H1 (cell line): Measurements from ENCODE around the gene CCDC198. TPM values are rescaled to one million over a fixed set of nuclear protein-coding genes. Genes with fewer than 3 reads are reported as not detected.

Experiments
- CTCF ChIA-PET: fragments of 300-600 bp; sonication (Branson Sonifier 250); formaldehyde crosslinking; loops from one replicate; lab custom pipeline; 2021; ENCODE audit not compliant: partially characterized antibody; lab: Charles Lee
- POLR2A ChIA-PET: fragments of 300-600 bp; sonication (Branson Sonifier 250); formaldehyde crosslinking; loops from one replicate; lab custom pipeline; 2021; ENCODE audit warnings: inconsistent platforms; ENCODE audit not compliant: partially characterized antibody; lab: Charles Lee
- DNase-seq, 2 experiments: peaks; one replicate each; pipeline versions ENCODE4 v3.0.0 to v3.0.0-alpha.2; 2010 to 2022; ENCODE audit warnings: low spot score in 2 of 2, low read depth in 1 of 2, mixed read lengths in 1 of 2
- FAIRE-seq: peaks from 2 replicates; lab custom pipeline; 2011; peaks lifted over from hg19 to GRCh38; lab: Jason Lieb, UNC
- H2AFZ ChIP-seq: 2 replicates; pipeline ENCODE4 v1.8.1; 2012; ENCODE audit warnings: low read length, inconsistent platforms
- H2AK5ac ChIP-seq: 2 replicates; pipeline ENCODE4 v1.6.1; 2013; ENCODE audit warnings: low read depth, low read length
- H2BK120ac ChIP-seq: replicated peaks from 2 replicates; pipeline ENCODE3; 2013; ENCODE audit warnings: low read depth, low read length, inconsistent platforms
- H2BK12ac ChIP-seq: 2 replicates; pipeline ENCODE4 v1.6.1; 2013; ENCODE audit warnings: low read depth, low read length
- H2BK15ac ChIP-seq: 2 replicates; pipeline ENCODE4 v1.6.1; 2013; ENCODE audit warnings: low read length
- H2BK20ac ChIP-seq: 2 replicates; pipeline ENCODE4 v1.6.1; 2013; ENCODE audit warnings: low read length
- H2BK5ac ChIP-seq: 2 replicates; pipeline ENCODE4 v1.6.1; 2013; ENCODE audit warnings: low read depth, low read length
- H3K14ac ChIP-seq: 2 replicates; pipeline ENCODE4 v1.6.1; 2013; ENCODE audit warnings: inconsistent platforms; ENCODE audit not compliant: insufficient read length
- H3K18ac ChIP-seq: 2 replicates; pipeline ENCODE4 v1.6.1; 2013; ENCODE audit warnings: low read length; ENCODE audit errors: extremely low read depth
- H3K23ac ChIP-seq: 2 replicates; pipeline ENCODE4 v1.6.1; 2013; ENCODE audit warnings: inconsistent platforms; ENCODE audit not compliant: insufficient read length
- H3K23me2 ChIP-seq: 2 replicates; pipeline ENCODE4 v1.6.1; 2013; ENCODE audit warnings: low read depth, low read length
- H3K27ac ChIP-seq: 2 replicates; pipeline ENCODE4 v1.6.1; 2011; ENCODE audit warnings: low read depth, low read length, inconsistent platforms
- H3K27me3 ChIP-seq, 4 experiments: replicated peaks in 1 of 4; 1 replicate in 1 of 4; 2 replicates in 3 of 4; pipeline versions ENCODE4 v1.6.1 to v1.8.1; 2011 to 2013; ENCODE audit warnings: low read length in 3 of 4, mild to moderate bottlenecking in 3 of 4, inconsistent platforms in 2 of 4, mixed read lengths in 2 of 4, moderate library complexity in 1 of 4; ENCODE audit not compliant: control insufficient read depth in 3 of 4, insufficient read depth in 3 of 4; ENCODE audit errors: extremely low read depth in 1 of 4
- H3K36me3 ChIP-seq, 4 experiments: 2 replicates each; pipeline versions ENCODE4 v1.6.1 to v1.8.1; 2011 to 2013; ENCODE audit warnings: mild to moderate bottlenecking in 4 of 4, low read length in 3 of 4, moderate library complexity in 2 of 4, control low read depth in 1 of 4, inconsistent platforms in 1 of 4; ENCODE audit not compliant: insufficient read depth in 4 of 4, control insufficient read depth in 2 of 4
- H3K4ac ChIP-seq: replicated peaks from 2 replicates; pipeline ENCODE3; 2013; ENCODE audit warnings: low read length, low read depth, mixed read lengths, inconsistent platforms; ENCODE audit not compliant: insufficient read length
- H3K4me1 ChIP-seq, 4 experiments: replicated peaks in 1 of 4; 1 replicate in 1 of 4; 2 replicates in 3 of 4; pipeline versions ENCODE4 v1.6.1 to v1.8.1; 2011 to 2013; ENCODE audit warnings: low read length in 3 of 4, inconsistent platforms in 2 of 4, mixed read lengths in 1 of 4; ENCODE audit not compliant: insufficient read depth in 4 of 4, control insufficient read depth in 3 of 4
- H3K4me2 ChIP-seq, 2 experiments: 2 replicates each; pipeline versions ENCODE4 v1.6.1 to v1.8.1; 2011 to 2013; ENCODE audit warnings: low read depth in 2 of 2, low read length in 2 of 2, control low read depth in 1 of 2, inconsistent platforms in 1 of 2, mild to moderate bottlenecking in 1 of 2; ENCODE audit not compliant: insufficient read depth in 1 of 2
- H3K4me3 ChIP-seq, 4 experiments: fragments of 200-600, 300-600 bp in 1 of 4; sonication (generic), shearing (Covaris generic), sonication (Bioruptor Twin) in 1 of 4; 2 replicates each; pipeline versions ENCODE4 v1.5.1 to v1.8.1; 2011 to 2016; ENCODE audit warnings: low read length in 4 of 4, low read depth in 3 of 4, control low read depth in 2 of 4, inconsistent platforms in 2 of 4, mild to moderate bottlenecking in 2 of 4, mixed read lengths in 1 of 4, moderate library complexity in 1 of 4; ENCODE audit not compliant: insufficient read depth in 2 of 4; ENCODE audit errors: extremely low read depth in 1 of 4
- H3K56ac ChIP-seq: replicated peaks from 2 replicates; pipeline ENCODE3; 2013; ENCODE audit warnings: low read depth, mild to moderate bottlenecking, mixed read lengths, low read length, inconsistent platforms; ENCODE audit not compliant: insufficient read length
- H3K79me1 ChIP-seq: 2 replicates; pipeline ENCODE4 v1.6.1; 2013; ENCODE audit warnings: low read depth, low read length, control low read depth
- H3K79me2 ChIP-seq, 2 experiments: 2 replicates each; pipeline versions ENCODE4 v1.6.1 to v1.8.1; 2012 to 2013; ENCODE audit warnings: low read length in 2 of 2, mild to moderate bottlenecking in 2 of 2, inconsistent platforms in 1 of 2; ENCODE audit not compliant: insufficient read depth in 2 of 2, control insufficient read depth in 1 of 2
- H3K9ac ChIP-seq, 4 experiments: replicated peaks in 1 of 4; 1 replicate in 1 of 4; 2 replicates in 3 of 4; pipeline versions ENCODE4 v1.6.1 to v1.8.1; 2011 to 2013; ENCODE audit warnings: low read depth in 3 of 4, low read length in 3 of 4, control low read depth in 2 of 4, mild to moderate bottlenecking in 2 of 4, moderate library complexity in 2 of 4, inconsistent platforms in 1 of 4; ENCODE audit errors: extremely low read depth in 1 of 4
- H3K9me3 ChIP-seq, 2 experiments: 2 replicates each; pipeline versions ENCODE4 v1.6.1 to v1.8.1; 2012 to 2013; ENCODE audit warnings: mild to moderate bottlenecking in 2 of 2, moderate library complexity in 2 of 2, control low read depth in 1 of 2, inconsistent platforms in 1 of 2, low read depth in 1 of 2, low read length in 1 of 2, mixed read lengths in 1 of 2; ENCODE audit not compliant: insufficient read depth in 2 of 2
- H4K20me1 ChIP-seq, 2 experiments: replicated peaks in 1 of 2; 2 replicates each; pipeline versions ENCODE3 to v1.8.1; 2011 to 2013; ENCODE audit warnings: inconsistent platforms in 2 of 2, low read length in 2 of 2, mild to moderate bottlenecking in 1 of 2; ENCODE audit not compliant: insufficient read depth in 2 of 2, control insufficient read depth in 1 of 2
- H4K5ac ChIP-seq: 2 replicates; pipeline ENCODE4 v1.6.1; 2013; ENCODE audit warnings: low read length, low read depth, mixed read lengths, inconsistent platforms; ENCODE audit not compliant: insufficient read length
- H4K8ac ChIP-seq: 2 replicates; pipeline ENCODE4 v1.8.0; 2013; ENCODE audit warnings: mild to moderate bottlenecking, moderate library complexity, low read length, inconsistent platforms; ENCODE audit not compliant: insufficient read depth; ENCODE audit errors: extremely low read depth
- H4K91ac ChIP-seq: replicated peaks from 2 replicates; pipeline ENCODE3; 2013; ENCODE audit warnings: low read length, mixed read lengths, inconsistent platforms; ENCODE audit not compliant: insufficient read length
- ASH2L ChIP-seq: fragments of 200-600, 300-600 bp; sonication (generic); IDR thresholded peaks from one replicate; pipeline ENCODE4 v1.7.1; 2017; ENCODE audit warnings: low read length
- EZH2 ChIP-seq: fragments of 200-600 bp; sonication (generic); IDR thresholded peaks from 2 replicates; pipeline ENCODE4 v1.7.1; 2012; ENCODE audit warnings: low read depth, mild to moderate bottlenecking, moderate library complexity, low read length, inconsistent platforms; ENCODE audit not compliant: severe bottlenecking
- FOSL1 ChIP-seq: IDR thresholded peaks from 2 replicates; pipeline ENCODE4 v1.6.1; 2011; ENCODE audit warnings: mild to moderate bottlenecking, low read depth, low read length, moderate library complexity; ENCODE audit not compliant: insufficient read depth
- JUND ChIP-seq: IDR thresholded peaks from 2 replicates; pipeline ENCODE4 v1.6.1; 2011; ENCODE audit warnings: mild to moderate bottlenecking, improper control_type of control experiment, low read length
- MAFK ChIP-seq: IDR thresholded peaks from 2 replicates; pipeline ENCODE4 v1.6.1; 2012; ENCODE audit warnings: low read depth, mild to moderate bottlenecking, improper control_type of control experiment, low read length
- SAP30 ChIP-seq: fragments of 300-600 bp; sonication (generic); IDR thresholded peaks from 2 replicates; pipeline ENCODE4 v1.7.1; 2012; ENCODE audit warnings: low read length, moderate library complexity, mild to moderate bottlenecking, inconsistent platforms; ENCODE audit not compliant: insufficient read depth, insufficient replicate concordance
- SP1 ChIP-seq: IDR thresholded peaks from 2 replicates; pipeline ENCODE4 v1.6.1; 2011; ENCODE audit warnings: low read depth, low read length
- SRF ChIP-seq: IDR thresholded peaks from 2 replicates; pipeline ENCODE4 v1.6.1; 2011; ENCODE audit warnings: mild to moderate bottlenecking, low read depth, low read length, moderate library complexity
- TBP ChIP-seq: IDR thresholded peaks from 2 replicates; pipeline ENCODE4 v1.6.1; 2011; ENCODE audit warnings: low read depth, low read length, improper control_type of control experiment
- TCF12 ChIP-seq: IDR thresholded peaks from 2 replicates; pipeline ENCODE4 v1.6.1; 2011; ENCODE audit warnings: low read depth, mild to moderate bottlenecking, low read length
- WGBS, 2 experiments: shearing (Covaris generic) in 1 of 2; methylation state at CpG; one replicate each; pipeline versions ENCODE4 v1.1.6 to v1.1.7; 2013 to 2015; ENCODE audit warnings: low lambda C conversion rate in 2 of 2, mixed read lengths in 2 of 2, inconsistent platforms in 1 of 2, low coverage in 1 of 2, missing lambda C conversion rate in 1 of 2; ENCODE audit not compliant: insufficient replicate concordance in 2 of 2, insufficient coverage in 1 of 2, insufficient read length in 1 of 2; ENCODE audit errors: extremely low coverage in 1 of 2, missing lambda C conversion rate in 1 of 2; 5-methylcytosine and 5-hydroxymethylcytosine counted together
- polyA plus RNA-seq, 7 experiments: library from polyadenylated mRNA; depleted of rRNA in 3 of 7; stranded (reverse) in 5 of 7; unstranded in 2 of 7; fragments of >200 nt in 5 of 7; fragments of 200-250 nt in 2 of 7; gene quantifications; 1 replicate in 5 of 7; 2 replicates in 1 of 7; 4 replicates in 1 of 7; pipeline versions ENCODE4 v1.2.1 to v1.2.3, GENCODE V29; 2011 to 2013; ENCODE audit warnings: missing spikeins in 2 of 7, mixed read lengths in 2 of 7
- total RNA-seq: library from RNA; stranded (reverse); fragmentation: NEBNext Ultra II Directional; extraction: Animal tissue kit (Norgen Biotek cat#: 25700); gene quantifications from 2 replicates; pipeline ENCODE4 v1.2.1, GENCODE V29; 2021

The CCDC198 gene
- total and polyA plus RNA-seq, 2 of the 8 experiments (the other 6 are each of a cell fraction or from before 2014, with no cell fraction given), result not detected

- Histone ChIP-seq H3K27ac (no peak overlapping the region), H3K14ac (no peak overlapping the region), H2AFZ (no peak overlapping the region), H2BK15ac (no peak overlapping the region), H3K9ac (no peak overlapping the region), H3K79me2 (no peaks in the 10 kb centered on the region), H4K20me1 (no peaks in the 10 kb centered on the region), H3K9me3 (no peaks in the 10 kb centered on the region), H3K56ac (no peak overlapping the region), H3K4me2 (no peak overlapping the region), H3K79me1 (no peaks in the 10 kb centered on the region), H3K23me2 (no peaks in the 10 kb centered on the region), H2BK12ac (no peak overlapping the region), H3K18ac (no peak overlapping the region), H2AK5ac (no peak overlapping the region), H4K91ac (no peak overlapping the region), H2BK120ac (no peak overlapping the region), H2BK5ac (no peak overlapping the region), H3K4me1 (no peaks in the 10 kb centered on the region), H3K4me3 (no peak overlapping the region), H4K5ac (no peak overlapping the region), H3K4ac (no peak overlapping the region), H3K27me3 (no peaks in the 10 kb centered on the region), H4K8ac (no peak overlapping the region), H2BK20ac (no peak overlapping the region), H3K36me3 (no peaks in the 10 kb centered on the region), H3K23ac (no peak overlapping the region)
- WGBS, 2 experiments, result 98% methylated on average over 3 of the region's 3 CpGs; no CpG with 5 or more reads in 1 of the 2 experiments
- no peak for FAIRE-seq
- TF ChIP-seq ASH2L, result no peak
- no peak for TF ChIP-seq JUND
- no peak for TF ChIP-seq MAFK
- no peak for TF ChIP-seq TCF12
- TF ChIP-seq FOSL1, result no peak
- no peak for TF ChIP-seq TBP
- TF ChIP-seq EZH2, result no peak
- TF ChIP-seq SAP30, result no peak
- TF ChIP-seq SP1, result no peak
- TF ChIP-seq SRF, result no peak
- ChIA-PET POLR2A (no interaction called here), CTCF (interaction anchor here (1.9 kb wide), 1 partner anchor 106 kb away, joined by 7 read pairs; no protein-coding TSS in a partner anchor)
- DNase-seq, result no peak
Measured at GRCh38 chr14:57420986-57421385, 72.7 kb downstream of the CCDC198 start.
